Stimulated activated memory B cell treated with anti-CD40 and anti-IgM and Interleukin-4, amounts not matched to agents 10 μg/mL and 1 μg/mL and 100 μg/mL, for 72 hours (primary cell): Measurements from ENCODE around the gene FAM221B.
A peak's percentile ranks its signal among the peaks of the same experiment; 100 is the strongest.

Source experiments
- ATAC-seq: fragments of 150-1000 bp; cut with Tn5 transposase; 2 replicates; pipeline ENCODE4 v1.10.0; 2021
- H3K27ac Mint-ChIP-seq: one replicate; pipeline ENCODE4 v1.8.0; 2022; ENCODE audit warnings: mild to moderate bottlenecking, mixed read lengths
- H3K27me3 Mint-ChIP-seq: one replicate; pipeline ENCODE4 v1.8.0; 2022; ENCODE audit warnings: mixed read lengths
- H3K36me3 Mint-ChIP-seq: one replicate; pipeline ENCODE4 v1.8.0; 2022; ENCODE audit warnings: mixed read lengths
- H3K4me1 Mint-ChIP-seq: one replicate; pipeline ENCODE4 v1.8.0; 2022; ENCODE audit warnings: mixed read lengths
- H3K4me3 Mint-ChIP-seq: one replicate; pipeline ENCODE4 v1.8.0; 2022; ENCODE audit warnings: mild to moderate bottlenecking, moderate library complexity, mixed read lengths
- H3K9me3 Mint-ChIP-seq: one replicate; pipeline ENCODE4 v1.8.0; 2022; ENCODE audit warnings: mixed read lengths

FAM221B gene

DNA sequence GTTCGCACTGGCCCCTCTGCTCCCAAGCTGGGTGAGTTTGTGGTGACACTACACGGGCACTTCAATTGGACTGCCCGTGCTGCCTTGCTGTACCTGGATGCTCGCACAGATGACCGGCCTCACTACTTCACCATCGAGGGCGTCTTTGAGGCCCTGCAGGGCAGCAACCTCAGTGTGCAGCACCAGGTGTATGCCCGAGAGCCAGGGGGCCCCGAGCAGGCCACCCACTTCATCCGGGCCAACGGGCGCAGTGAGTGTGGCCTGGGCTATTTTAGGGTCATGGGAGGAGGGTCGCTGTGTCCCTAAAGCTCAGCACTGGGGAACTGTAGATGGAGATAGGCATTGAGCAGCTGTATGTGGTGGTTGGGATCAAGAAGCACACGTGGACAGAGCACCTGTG is 35.7 kb downstream of the FAM221B start:
- peaks cover 12% of the 10 kb centered on the region for H3K4me1 Mint-ChIP-seq
- no peak overlapping the region for H3K4me3 Mint-ChIP-seq
- ATAC-seq = no peak
- H3K27me3 Mint-ChIP-seq = peaks cover 12% of the 10 kb centered on the region
- H3K36me3 Mint-ChIP-seq = peaks cover 17% of the 10 kb centered on the region
- no peak overlapping the region for H3K27ac Mint-ChIP-seq
- H3K9me3 Mint-ChIP-seq = no peaks in the 10 kb centered on the region

DNA sequence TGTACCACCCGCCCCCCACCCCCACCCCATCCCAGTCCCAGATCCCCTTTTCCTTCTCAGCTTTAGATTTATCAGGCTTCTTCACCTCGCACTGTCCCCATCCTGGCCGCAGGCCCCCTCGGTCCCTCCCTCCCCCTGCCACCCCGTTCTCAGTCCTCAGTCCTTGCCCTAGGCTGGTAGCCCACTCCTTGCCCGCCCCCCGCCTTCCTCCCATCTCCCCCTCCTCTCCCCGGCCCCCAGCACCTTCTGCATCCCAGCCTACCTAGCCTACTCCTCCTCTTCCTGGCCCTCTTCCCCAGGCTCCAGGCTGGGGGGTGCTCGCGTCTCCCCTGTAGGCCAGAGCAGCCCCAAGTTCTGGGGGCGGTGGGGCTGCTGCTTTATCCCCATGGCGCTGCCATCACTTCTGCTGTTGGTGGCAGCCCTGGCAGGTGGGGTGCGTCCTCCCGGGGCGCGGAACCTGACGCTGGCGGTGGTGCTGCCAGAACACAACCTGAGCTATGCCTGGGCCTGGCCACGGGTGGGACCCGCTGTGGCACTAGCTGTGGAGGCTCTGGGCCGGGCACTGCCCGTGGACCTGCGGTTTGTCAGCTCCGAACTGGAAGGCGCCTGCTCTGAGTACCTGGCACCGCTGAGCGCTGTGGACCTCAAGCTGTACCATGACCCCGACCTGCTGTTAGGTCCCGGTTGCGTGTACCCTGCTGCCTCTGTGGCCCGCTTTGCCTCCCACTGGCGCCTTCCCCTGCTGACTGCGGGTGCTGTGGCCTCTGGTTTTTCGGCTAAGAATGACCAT is 36.3 kb downstream of the FAM221B start:
- no peaks in the 10 kb centered on the region for H3K9me3 Mint-ChIP-seq
- peaks cover 12% of the 10 kb centered on the region for H3K27me3 Mint-ChIP-seq
- peaks cover 17% of the 10 kb centered on the region for H3K36me3 Mint-ChIP-seq
- peaks cover 12% of the 10 kb centered on the region for H3K4me1 Mint-ChIP-seq
- H3K4me3 Mint-ChIP-seq = no peak overlapping the region
- no peak for ATAC-seq
- H3K27ac Mint-ChIP-seq = no peak overlapping the region

DNA sequence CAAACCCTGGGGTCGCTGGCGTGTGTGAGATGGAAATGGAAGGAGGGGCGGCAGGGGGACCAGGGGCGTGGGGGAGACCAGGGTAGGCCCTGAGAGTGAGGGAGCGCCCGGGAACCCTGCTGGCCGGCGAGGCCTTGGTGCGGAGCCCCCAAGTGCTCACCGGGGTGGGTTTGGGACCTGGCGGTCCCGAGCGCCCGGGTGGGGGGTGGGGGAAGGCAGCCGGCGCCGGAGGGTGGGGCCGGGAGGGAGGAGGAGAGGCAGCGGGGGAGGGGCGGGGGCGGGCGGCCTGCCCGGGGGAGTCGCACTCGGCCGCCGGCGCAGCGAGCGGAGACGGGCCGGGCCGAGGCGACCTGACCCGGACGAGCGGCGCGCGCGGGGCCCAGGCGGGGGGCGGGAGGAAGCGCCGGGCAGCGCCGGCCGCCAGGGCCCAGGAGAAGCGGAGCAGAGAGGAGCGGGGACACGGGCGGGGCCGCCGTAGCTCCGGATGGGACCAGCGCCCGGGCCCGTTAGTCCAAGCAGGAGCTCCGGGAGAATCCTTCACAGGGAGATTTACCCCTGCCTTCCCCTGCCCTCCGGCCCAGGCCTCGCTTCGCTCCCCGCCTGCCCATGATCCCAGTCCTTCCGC is 37.1 kb downstream of the FAM221B start, which contains the start of gene NPR2:
TSS of gene NPR2 (plus strand) at position 295 of the 625 bp plus-strand sequence. CDS start 818 bp downstream, outside the sequence.
- peak; percentile 42 for ATAC-seq
- Mint-ChIP-seq H3K27ac (peak within 1 kb of the TSS; percentile 54), H3K4me3 (peak within 1 kb of the TSS; percentile 63), H3K4me1 (peaks cover 12% of the 10 kb centered on the region), H3K9me3 (no peaks in the 10 kb centered on the region), H3K36me3 (peaks cover 20% of the 10 kb centered on the region), H3K27me3 (peaks cover 12% of the 10 kb centered on the region)

DNA sequence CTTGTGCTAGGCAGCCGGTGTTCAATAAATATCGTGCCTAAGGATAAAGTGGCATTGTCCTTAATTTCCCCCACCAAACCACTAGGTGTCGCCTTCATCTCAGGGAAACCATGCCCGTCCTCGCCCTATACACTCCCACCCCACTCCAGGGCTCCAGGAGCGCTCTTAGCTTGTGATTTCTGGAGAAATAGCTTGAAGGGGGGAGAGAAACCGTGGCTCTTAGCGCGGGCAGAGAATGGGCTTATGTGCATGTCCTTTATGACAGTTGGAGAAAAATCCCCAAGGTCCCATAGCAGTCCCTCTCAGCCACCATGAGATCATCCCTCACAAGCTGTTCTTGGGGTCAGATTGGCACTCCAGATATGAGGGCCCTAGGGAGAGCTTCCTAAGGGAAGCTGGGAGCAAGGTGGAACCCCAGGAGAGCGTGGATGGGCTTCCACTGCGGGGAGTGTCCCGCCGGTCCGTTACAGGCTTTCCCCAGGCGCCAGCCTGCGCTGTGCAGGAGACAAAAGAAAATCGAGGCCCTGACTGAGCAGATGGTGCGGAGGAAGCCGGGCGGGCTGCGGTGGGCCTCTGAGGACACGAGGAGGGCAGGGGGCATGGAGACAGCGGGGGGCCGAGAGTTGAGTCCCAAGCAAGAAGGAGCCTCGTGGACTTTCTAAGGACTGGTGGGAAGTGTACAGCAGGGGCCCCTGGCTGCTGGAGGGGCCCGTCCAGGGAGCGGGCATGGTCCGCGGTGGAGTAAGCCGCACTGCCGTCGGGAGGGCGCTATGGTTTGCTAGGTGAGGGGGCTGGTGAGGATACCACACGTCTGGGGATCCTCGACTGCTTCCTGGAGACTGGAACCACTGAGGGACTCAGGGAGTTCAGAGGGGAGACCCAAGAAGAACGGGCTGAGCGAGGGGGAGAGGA is 37.9 kb downstream of the FAM221B start:
- H3K4me1 Mint-ChIP-seq = peaks cover 12% of the 10 kb centered on the region
- peaks cover 12% of the 10 kb centered on the region for H3K27me3 Mint-ChIP-seq
- peak; percentile 78 for ATAC-seq
- H3K27ac Mint-ChIP-seq = peak overlapping the region; percentile 54
- H3K9me3 Mint-ChIP-seq = no peaks in the 10 kb centered on the region
- H3K36me3 Mint-ChIP-seq = peaks cover 27% of the 10 kb centered on the region
- H3K4me3 Mint-ChIP-seq = peak overlapping the region; percentile 63

DNA sequence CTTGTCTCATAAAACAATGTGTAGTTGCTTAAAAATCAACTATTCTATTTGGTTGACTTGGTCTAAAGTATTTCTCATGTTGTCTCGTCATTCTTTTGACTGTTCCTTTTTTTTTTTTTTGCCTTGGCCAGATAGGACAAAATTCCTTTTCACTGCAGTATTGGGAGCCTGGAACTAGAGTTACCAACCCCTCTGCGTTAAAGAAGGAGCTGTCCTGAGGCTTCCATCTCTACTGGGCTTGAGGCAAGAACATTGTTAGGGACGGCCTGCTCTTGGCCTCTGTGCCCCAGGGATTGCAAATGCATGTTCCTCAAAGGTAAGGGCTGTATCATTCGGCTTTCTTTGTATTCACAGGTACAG is 38.5 kb downstream of the FAM221B start:
- Mint-ChIP-seq H3K27ac (no peak overlapping the region), H3K4me1 (peaks cover 12% of the 10 kb centered on the region), H3K4me3 (no peak overlapping the region), H3K27me3 (peaks cover 12% of the 10 kb centered on the region), H3K9me3 (no peaks in the 10 kb centered on the region), H3K36me3 (peaks cover 30% of the 10 kb centered on the region)
- no peak for ATAC-seq

DNA sequence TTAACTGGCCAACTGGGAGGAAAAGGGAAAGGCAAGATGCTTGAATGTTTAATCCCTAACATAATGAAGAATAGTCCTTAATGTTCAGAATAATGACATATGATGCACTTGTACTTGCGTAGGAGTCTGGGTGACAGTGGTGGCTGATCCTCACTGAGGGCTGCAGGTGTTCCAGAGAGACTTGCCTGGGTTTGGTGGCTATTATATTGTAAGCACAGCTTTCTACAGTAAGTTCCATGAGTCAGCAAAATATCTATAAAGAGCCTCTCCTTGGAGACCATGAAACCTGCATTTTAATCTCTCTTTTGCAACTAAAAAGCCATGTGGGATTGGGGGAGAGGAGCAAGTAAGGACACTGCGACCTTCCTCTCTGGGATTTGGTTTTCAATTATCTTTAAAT is 39.0 kb downstream of the FAM221B start:
- Mint-ChIP-seq H3K4me1 (peaks cover 12% of the 10 kb centered on the region), H3K4me3 (no peak overlapping the region), H3K27me3 (peaks cover 12% of the 10 kb centered on the region), H3K9me3 (no peaks in the 10 kb centered on the region), H3K27ac (no peak overlapping the region), H3K36me3 (peaks cover 30% of the 10 kb centered on the region)
- no peak for ATAC-seq

DNA sequence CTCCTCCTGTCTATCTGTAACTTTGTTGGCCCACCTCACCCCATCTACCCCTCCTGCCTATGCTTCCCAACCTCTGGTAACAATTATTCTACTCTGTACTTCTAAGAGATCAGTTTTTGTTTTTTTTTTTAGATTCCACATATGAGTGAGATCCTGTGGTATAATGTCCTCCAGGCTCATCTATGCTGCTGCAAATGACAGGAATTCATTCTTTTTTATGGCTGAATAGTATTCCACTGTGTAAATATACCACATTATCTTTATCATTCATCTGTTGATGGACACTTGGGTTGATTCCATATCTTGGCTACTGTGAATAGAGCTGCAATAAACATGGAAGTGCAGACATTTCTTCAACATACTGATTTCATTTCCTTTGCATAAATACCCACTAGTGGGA is 45.1 kb downstream of the FAM221B start:
- Mint-ChIP-seq H3K4me3 (no peak overlapping the region), H3K4me1 (peaks cover 6% of the 10 kb centered on the region), H3K9me3 (no peaks in the 10 kb centered on the region), H3K36me3 (peaks cover 35% of the 10 kb centered on the region), H3K27me3 (no peaks in the 10 kb centered on the region), H3K27ac (no peak overlapping the region)
- ATAC-seq = no peak

DNA sequence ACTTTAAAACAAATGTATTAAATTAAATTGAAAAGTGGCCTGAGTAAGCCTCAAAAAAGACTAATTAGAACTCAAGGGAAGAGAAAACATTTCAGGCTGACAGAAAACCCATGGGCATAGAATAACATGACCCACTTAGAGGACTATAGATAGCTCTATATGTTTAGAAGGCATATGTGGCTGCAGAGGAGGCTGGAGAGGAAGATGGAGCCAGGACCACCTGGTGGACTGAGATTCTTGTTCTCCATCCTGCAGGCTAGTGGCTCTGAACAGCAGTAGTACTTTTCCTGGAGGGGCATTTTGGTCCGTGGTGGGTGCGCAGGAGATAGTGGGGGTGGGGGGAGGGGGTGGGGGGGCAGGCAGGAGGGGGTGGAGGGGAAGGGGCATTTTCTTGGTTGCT is 47.5 kb downstream of the FAM221B start:
- Mint-ChIP-seq H3K27ac (no peak overlapping the region), H3K27me3 (no peaks in the 10 kb centered on the region), H3K36me3 (peaks cover 29% of the 10 kb centered on the region), H3K4me1 (peaks cover 10% of the 10 kb centered on the region), H3K4me3 (no peak overlapping the region), H3K9me3 (no peaks in the 10 kb centered on the region)
- no peak for ATAC-seq

DNA sequence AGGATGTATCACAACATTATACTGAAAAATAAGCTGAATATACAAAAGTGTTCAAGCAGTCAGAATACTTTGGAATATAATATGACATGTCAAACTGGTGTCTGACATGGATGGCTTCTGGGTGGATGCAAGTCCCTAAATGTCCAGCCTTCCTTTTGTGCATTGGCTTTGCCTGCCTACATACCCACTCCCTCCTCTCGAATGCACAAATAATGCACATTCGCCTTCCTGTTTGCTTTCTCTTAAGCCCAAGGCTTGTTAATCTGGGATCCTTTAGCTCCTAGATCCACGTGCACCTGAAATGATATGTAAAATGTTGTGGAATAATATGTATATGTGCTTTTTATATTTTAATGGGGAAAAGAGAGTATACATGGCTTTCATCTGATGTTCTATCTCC is 50.0 kb downstream of the FAM221B start:
- Mint-ChIP-seq H3K4me3 (no peak overlapping the region), H3K4me1 (peaks cover 24% of the 10 kb centered on the region), H3K27ac (no peak overlapping the region), H3K36me3 (peaks cover 13% of the 10 kb centered on the region), H3K9me3 (no peaks in the 10 kb centered on the region), H3K27me3 (no peaks in the 10 kb centered on the region)
- no peak for ATAC-seq

DNA sequence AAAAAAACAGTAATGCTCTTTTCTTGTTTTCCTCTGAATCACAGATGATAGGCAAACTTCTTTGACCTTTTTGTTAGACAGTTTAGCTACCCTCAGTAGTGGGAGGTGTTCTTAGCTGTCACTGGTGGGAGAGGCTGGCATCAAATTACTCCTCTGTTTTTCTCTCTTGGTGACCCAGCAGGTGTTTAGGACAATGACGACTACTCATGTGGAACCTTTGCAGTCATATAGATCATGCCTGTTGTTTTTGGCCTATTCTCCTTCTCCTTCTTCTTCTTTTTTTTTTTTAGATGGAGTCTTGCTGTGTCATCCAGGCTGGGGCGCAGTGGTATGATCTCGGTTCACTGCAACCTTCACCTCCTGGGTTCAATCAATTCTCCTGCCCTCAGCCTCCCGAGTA is 52.5 kb downstream of the FAM221B start:
- peak; percentile 95 for ATAC-seq
- H3K27me3 Mint-ChIP-seq = no peaks in the 10 kb centered on the region
- H3K27ac Mint-ChIP-seq = peak overlapping the region; percentile 81
- H3K9me3 Mint-ChIP-seq = no peaks in the 10 kb centered on the region
- peaks cover 8% of the 10 kb centered on the region for H3K36me3 Mint-ChIP-seq
- no peak overlapping the region for H3K4me3 Mint-ChIP-seq
- peaks cover 21% of the 10 kb centered on the region for H3K4me1 Mint-ChIP-seq

DNA sequence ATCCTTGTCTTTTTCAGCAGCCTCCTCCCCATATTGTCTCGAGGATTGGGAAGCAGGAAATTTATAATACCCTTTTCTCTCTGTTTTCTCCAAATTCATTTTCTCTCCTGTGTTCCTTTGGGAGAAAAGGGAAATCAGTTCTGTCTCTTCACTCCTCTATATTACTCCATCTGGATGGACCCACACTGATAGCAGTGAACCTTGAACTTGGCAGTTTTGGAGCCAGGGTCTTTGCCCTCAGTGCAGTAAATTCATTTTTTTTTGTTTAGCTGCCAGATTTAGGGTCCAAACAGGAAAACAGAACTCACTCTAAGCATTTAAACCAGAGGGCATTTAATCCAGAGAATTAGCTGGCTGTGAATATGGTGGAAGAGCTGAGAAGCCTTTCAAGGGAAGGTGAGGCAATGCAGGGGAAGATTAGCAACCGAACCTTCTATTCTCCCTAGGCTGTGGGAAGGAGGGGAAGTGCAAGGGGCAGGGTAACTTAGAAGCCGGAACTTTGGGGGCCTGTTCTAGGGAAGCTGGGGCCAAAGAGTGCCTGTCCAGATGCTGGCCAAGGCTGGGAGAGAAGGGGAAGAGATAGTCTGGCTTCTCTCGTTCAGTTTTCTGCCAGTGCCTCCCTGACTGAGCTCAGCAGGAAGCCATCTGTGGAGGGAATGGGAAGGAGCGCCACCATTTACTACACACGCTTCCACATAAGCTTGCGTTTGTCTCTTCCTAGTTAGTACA is 53.5 kb downstream of the FAM221B start:
- Mint-ChIP-seq H3K27ac (peak overlapping the region; percentile 81), H3K36me3 (peaks cover 2% of the 10 kb centered on the region)

DNA sequence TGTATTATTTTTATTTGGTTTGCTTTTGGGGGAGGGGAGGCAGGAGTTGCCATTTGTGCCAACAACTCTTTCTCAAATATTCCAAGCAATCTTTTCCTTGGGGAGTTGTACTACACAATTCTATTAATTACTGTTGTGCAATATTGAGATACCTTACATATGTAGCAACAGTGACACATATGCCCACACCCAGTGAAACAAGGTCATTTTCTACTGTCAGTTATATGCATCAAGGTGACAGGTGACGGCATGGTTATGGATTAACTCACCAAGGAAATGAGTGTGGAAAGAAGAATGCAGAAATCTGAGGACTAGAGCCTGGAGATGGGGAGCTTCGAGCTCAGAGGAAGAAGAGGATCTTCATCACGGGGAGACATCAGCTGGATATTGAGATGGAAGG is 56.6 kb downstream of the FAM221B start:
- H3K27me3 Mint-ChIP-seq = no peaks in the 10 kb centered on the region
- H3K9me3 Mint-ChIP-seq = no peaks in the 10 kb centered on the region
- ATAC-seq = no peak
- peaks cover 18% of the 10 kb centered on the region for H3K4me1 Mint-ChIP-seq
- H3K27ac Mint-ChIP-seq = no peak overlapping the region
- H3K36me3 Mint-ChIP-seq = no peaks in the 10 kb centered on the region
- H3K4me3 Mint-ChIP-seq = no peak overlapping the region

More for the DNA sequence above, 53.5 kb downstream of the FAM221B start:
- Mint-ChIP-seq H3K9me3 (no peaks in the 10 kb centered on the region), H3K4me1 (peaks cover 18% of the 10 kb centered on the region), H3K27me3 (no peaks in the 10 kb centered on the region), H3K4me3 (no peak overlapping the region)
- ATAC-seq = no peak

DNA sequence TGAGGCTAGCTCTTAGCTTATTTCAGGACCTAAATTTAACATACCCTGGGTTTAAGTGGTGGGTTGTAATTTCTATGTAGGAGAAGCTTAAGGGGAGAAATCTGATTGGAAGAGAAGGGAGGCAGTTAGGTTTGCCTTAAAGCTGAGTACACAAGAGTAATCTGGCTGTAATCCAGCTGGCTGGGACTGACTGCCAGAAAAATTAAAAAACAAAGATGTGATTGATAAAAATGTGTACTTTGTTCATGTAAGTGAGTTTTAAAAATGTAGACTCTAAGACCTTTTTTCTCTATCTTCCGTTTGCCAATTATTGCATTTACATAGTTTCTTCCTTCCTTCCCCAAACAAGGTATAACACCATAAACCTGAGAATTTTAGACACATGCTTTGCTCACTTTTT is 57.0 kb downstream of the FAM221B start:
- H3K36me3 Mint-ChIP-seq = no peaks in the 10 kb centered on the region
- no peak for ATAC-seq
- no peak overlapping the region for H3K4me3 Mint-ChIP-seq
- no peaks in the 10 kb centered on the region for H3K27me3 Mint-ChIP-seq
- H3K4me1 Mint-ChIP-seq = peaks cover 18% of the 10 kb centered on the region
- H3K9me3 Mint-ChIP-seq = no peaks in the 10 kb centered on the region
- H3K27ac Mint-ChIP-seq = no peak overlapping the region

DNA sequence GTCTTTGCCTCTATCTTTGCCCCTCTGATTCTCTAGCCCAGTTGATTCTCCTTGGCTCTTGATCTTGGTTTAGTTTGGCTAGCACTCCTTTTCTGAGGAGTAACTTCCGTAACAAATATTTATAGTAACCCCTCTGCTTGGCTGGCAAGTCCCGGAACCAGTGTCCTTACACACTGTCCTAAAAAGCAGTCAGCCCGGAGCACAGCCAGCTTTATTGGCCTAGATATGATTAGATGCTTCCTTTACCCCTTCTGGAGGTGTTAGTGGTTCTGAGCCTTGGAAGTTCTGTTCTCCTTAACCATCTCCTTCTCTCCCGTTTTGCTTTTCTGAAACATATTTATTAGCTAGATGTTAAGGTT is 57.5 kb downstream of the FAM221B start:
- Mint-ChIP-seq H3K27ac (no peak overlapping the region), H3K9me3 (no peaks in the 10 kb centered on the region), H3K4me3 (no peak overlapping the region), H3K4me1 (peaks cover 14% of the 10 kb centered on the region), H3K27me3 (no peaks in the 10 kb centered on the region), H3K36me3 (no peaks in the 10 kb centered on the region)
- no peak for ATAC-seq

DNA sequence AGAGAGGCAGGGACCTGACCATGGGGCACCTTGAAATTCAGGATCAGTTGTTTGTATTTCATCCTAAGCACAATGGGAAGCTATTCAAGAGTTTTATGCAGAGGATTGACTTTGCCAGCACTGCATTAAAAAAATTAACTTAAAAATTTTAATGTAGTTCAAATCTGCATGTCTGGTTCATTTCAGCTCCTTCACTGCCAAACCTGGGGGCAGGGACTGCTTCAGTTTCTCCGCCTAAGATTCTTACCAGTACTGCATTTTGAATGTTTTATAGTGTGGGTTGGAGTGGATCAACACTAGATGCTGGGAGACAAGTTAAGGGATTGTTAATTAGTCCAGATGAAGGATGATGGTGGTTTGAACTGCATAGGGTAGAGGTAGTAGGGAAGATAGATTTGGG is 58.8 kb downstream of the FAM221B start:
- H3K9me3 Mint-ChIP-seq = no peaks in the 10 kb centered on the region
- no peak for ATAC-seq
- H3K4me3 Mint-ChIP-seq = no peak overlapping the region
- H3K27me3 Mint-ChIP-seq = no peaks in the 10 kb centered on the region
- peaks cover 1% of the 10 kb centered on the region for H3K4me1 Mint-ChIP-seq
- H3K27ac Mint-ChIP-seq = no peak overlapping the region
- no peaks in the 10 kb centered on the region for H3K36me3 Mint-ChIP-seq
